ENCODE results near the gene CCT7. TPM values are rescaled to one million over a fixed set of nuclear protein-coding genes. Genes with fewer than 3 reads are reported as not detected.

Gene CCT7
- total and polyA plus RNA-seq, 10 of the 15 experiments (the other 5 are each of a cell fraction or from before 2014, with no cell fraction given), result 206 to 598 (median 486) TPM

DNA sequence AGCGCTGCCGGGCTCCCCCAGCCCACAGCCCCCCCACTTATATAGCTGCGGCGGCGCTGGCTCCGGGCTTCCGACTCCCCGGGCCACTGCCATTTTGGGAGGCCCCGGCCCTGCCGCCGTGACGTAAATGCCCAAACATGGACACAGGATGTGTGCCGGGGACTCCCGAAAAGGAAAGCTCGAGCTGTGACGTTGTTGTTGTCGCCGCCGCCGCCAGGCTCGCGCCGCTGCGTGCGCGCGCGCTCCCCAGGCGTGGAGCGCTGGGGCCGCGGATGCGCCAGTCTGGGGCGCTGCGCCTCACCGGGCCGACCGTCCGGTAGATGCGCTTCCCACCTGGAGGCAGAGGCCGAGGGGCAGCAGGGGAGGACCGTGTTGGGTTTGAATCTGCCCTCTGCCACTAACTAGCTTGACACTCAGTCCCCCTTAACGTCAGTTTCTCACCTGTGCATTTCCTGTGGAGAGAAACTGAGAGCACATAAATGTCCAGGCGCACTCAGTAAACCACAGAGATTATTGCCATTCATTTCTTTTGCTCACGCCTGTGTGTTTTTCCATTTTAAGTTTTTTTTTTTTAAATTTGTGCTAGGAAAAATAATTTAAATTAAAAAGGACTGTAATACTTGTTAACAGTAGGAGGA, 59.5 kb downstream of the CCT7 start, which contains the start of gene EGR4 (continued):
- TF ChIP-seq NR2C1 (IDR thresholded peaks at IDR 0.05) (no peak), POLR2AphosphoS2 (IDR thresholded peaks at IDR 0.05; ENCODE audit: low read depth, low read length) (no peak), CREB1 (IDR thresholded peaks at IDR 0.05; ENCODE audit: low read depth) (peak; percentile 97), YBX1 (IDR thresholded peaks at IDR 0.05) (no peak), JUND (IDR thresholded peaks at IDR 0.05; ENCODE audit: low read depth, low read length) (no peak), SMAD1 (IDR thresholded peaks at IDR 0.05; ENCODE audit: low read depth, partially characterized antibody) (no peak), SREBF1 (IDR thresholded peaks at IDR 0.05; ENCODE audit: low read length) (no peak), KAT2A (conservative IDR thresholded peaks at IDR 0.05; ENCODE audit: control insufficient read depth, low read depth, low read length) (no peak), IKZF2 (IDR thresholded peaks at IDR 0.05) (no peak), ATF7 (IDR thresholded peaks at IDR 0.05; ENCODE audit: low read depth) (no peak), ZZZ3 (IDR thresholded peaks at IDR 0.05; ENCODE audit: control insufficient read depth, insufficient read length, low read depth) (no peak), NBN (IDR thresholded peaks at IDR 0.05) (no peak), HCFC1 (IDR thresholded peaks at IDR 0.05; ENCODE audit: low read length) (no peak), NRF1 (conservative IDR thresholded peaks at IDR 0.05; ENCODE audit: low read depth, low read length) (no peak), SPI1 (IDR thresholded peaks at IDR 0.05; ENCODE audit: borderline replicate concordance, insufficient read depth, low read depth, low read length) (no peak), CHD4 (IDR thresholded peaks at IDR 0.05) (no peak), TAF1 (IDR thresholded peaks at IDR 0.05; ENCODE audit: borderline replicate concordance, low read depth, low read length) (no peak), ZNF207 (IDR thresholded peaks at IDR 0.05; ENCODE audit: borderline replicate concordance) (no peak), EZH2 (IDR thresholded peaks at IDR 0.05; ENCODE audit: borderline replicate concordance, control insufficient read depth, low read depth, low read length) (no peak), MYB (IDR thresholded peaks at IDR 0.05; ENCODE audit: borderline replicate concordance, low read depth, low read length) (no peak), KDM1A (IDR thresholded peaks at IDR 0.05; ENCODE audit: borderline replicate concordance) (no peak)
- TF ChIP-seq, protein P1, sequence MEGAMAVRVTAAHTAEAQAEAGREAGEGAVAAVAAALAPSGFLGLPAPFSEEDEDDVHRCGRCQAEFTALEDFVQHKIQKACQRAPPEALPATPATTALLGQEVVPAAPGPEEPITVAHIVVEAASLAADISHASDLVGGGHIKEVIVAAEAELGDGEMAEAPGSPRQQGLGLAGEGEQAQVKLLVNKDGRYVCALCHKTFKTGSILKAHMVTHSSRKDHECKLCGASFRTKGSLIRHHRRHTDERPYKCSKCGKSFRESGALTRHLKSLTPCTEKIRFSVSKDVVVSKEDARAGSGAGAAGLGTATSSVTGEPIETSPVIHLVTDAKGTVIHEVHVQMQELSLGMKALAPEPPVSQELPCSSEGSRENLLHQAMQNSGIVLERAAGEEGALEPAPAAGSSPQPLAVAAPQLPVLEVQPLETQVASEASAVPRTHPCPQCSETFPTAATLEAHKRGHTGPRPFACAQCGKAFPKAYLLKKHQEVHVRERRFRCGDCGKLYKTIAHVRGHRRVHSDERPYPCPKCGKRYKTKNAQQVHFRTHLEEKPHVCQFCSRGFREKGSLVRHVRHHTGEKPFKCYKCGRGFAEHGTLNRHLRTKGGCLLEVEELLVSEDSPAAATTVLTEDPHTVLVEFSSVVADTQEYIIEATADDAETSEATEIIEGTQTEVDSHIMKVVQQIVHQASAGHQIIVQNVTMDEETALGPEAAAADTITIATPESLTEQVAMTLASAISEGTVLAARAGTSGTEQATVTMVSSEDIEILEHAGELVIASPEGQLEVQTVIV (IDR thresholded peaks at IDR 0.05; ENCODE audit: borderline replicate concordance, partially characterized antibody), result no peak
- TF ChIP-seq, protein P2, sequence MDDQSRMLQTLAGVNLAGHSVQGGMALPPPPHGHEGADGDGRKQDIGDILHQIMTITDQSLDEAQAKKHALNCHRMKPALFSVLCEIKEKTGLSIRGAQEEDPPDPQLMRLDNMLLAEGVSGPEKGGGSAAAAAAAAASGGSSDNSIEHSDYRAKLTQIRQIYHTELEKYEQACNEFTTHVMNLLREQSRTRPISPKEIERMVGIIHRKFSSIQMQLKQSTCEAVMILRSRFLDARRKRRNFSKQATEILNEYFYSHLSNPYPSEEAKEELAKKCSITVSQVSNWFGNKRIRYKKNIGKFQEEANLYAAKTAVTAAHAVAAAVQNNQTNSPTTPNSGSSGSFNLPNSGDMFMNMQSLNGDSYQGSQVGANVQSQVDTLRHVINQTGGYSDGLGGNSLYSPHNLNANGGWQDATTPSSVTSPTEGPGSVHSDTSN (IDR thresholded peaks at IDR 0.05; ENCODE audit: insufficient replicate concordance, low read depth, low read length), result no peak
- TF ChIP-seq, protein P3, sequence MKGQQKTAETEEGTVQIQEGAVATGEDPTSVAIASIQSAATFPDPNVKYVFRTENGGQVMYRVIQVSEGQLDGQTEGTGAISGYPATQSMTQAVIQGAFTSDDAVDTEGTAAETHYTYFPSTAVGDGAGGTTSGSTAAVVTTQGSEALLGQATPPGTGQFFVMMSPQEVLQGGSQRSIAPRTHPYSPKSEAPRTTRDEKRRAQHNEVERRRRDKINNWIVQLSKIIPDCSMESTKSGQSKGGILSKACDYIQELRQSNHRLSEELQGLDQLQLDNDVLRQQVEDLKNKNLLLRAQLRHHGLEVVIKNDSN (IDR thresholded peaks at IDR 0.05; ENCODE audit: borderline replicate concordance, extremely low read length, insufficient read depth, low read depth, low read length), result no peak
- TF ChIP-seq, protein P4, sequence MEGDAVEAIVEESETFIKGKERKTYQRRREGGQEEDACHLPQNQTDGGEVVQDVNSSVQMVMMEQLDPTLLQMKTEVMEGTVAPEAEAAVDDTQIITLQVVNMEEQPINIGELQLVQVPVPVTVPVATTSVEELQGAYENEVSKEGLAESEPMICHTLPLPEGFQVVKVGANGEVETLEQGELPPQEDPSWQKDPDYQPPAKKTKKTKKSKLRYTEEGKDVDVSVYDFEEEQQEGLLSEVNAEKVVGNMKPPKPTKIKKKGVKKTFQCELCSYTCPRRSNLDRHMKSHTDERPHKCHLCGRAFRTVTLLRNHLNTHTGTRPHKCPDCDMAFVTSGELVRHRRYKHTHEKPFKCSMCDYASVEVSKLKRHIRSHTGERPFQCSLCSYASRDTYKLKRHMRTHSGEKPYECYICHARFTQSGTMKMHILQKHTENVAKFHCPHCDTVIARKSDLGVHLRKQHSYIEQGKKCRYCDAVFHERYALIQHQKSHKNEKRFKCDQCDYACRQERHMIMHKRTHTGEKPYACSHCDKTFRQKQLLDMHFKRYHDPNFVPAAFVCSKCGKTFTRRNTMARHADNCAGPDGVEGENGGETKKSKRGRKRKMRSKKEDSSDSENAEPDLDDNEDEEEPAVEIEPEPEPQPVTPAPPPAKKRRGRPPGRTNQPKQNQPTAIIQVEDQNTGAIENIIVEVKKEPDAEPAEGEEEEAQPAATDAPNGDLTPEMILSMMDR (IDR thresholded peaks at IDR 0.05 in 2 of 3, conservative IDR thresholded peaks at IDR 0.05 in 1 of 3; ENCODE audit: control insufficient read depth in 2 of 3, extremely low read depth in 1 of 3, insufficient read depth in 1 of 3, low read depth in 3 of 3, low read length in 3 of 3), result no peak
